NCI-H1105 treated with DMSO at 0.1 percent for 48 hours (cell line): ENCODE data around the gene ARHGAP25.

Experiments used
- DNase-seq: peaks from one replicate; lab custom pipeline; 2025; lab: John Stamatoyannopoulos, UW

Gene ARHGAP25

GRCh38 chr2:68863996-68864395, 129.4 kb downstream of the ARHGAP25 start:
- no peak for DNase-seq

DNA sequence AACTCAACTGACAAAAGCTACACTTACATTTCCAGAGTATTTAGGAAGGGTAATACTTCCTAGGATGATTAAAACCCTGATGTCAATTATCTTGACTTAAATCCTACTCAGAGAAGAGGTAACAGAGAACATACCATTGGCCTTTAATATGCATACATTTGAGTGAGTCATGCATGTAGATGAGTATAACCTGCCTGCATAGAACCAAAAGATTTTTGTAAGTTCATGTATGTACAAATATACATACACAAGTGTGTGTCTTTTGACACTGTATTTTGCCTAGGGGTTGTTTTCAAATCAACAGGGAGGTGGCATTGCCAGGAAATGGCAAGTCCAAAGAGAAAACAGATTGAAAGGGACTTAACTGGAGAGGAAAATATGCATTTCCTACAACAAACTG, 130.5 kb downstream of the ARHGAP25 start:
- DNase-seq, result no peak

- no peak for DNase-seq
Observed at GRCh38 chr2:68870215-68870614, 135.6 kb downstream of the ARHGAP25 start.

DNA sequence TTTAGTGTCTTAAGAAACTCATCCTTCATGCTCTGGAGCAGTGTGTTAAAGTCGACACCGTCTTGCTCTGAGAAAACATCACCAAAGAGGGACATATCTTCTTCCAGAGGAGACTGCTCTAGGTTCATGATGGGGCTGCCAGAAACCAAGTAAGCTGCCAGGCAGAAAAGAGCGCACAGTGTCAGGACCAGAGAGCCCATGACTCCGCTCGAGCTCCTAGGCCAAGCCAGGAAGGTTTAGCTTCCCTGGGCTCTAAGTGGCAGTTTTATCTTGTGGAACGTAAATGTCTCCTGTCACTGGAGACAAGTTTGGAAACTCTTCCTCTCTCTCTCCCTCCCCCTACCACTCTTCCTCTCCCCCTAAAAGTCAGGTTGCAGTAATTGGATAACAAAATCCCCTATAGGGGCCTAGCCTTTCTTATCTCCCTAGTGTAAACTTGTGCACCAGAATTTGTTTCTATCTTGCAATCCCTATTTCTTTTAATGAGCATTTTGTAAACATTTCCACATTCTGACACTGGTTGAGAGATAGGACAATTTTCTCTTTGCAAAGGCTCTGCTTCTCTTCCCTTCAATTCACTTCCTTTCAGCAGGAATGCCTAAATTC, 136.7 kb downstream of the ARHGAP25 start, which contains the start of gene BMP10:
Gene BMP10, minus strand, starts transcription at position 239 of the 606 bp plus-strand sequence. Its CDS starts 39 bp downstream, at position 200.
- DNase-seq, result no peak
